Upper lobe of left lung (tissue), 6 donors: ENCODE measurements around the gene JUP. TPM values are rescaled to one million over a fixed set of nuclear protein-coding genes. Genes with fewer than 3 reads are reported as not detected.

Experiments used
- ATAC-seq, 2 donors: fragments of 200-7000 bp; cut with Tn5 transposase; one replicate each; pipeline ENCODE4 v1.9.1; 2022; ENCODE audit warnings: mild to moderate bottlenecking in 2 of 2, moderate library complexity in 2 of 2; ENCODE audit not compliant: low FRiP score in 2 of 2
- DNase-seq, 2 donors: peaks; one replicate each; pipeline ENCODE4 v3.0.0-alpha.2; 2019 to 2020
- H3K27ac ChIP-seq, 4 donors: fragments of 200-600 bp; sonication (generic); one replicate each; pipeline ENCODE4 v1.5.1; 2016 to 2019
- H3K27me3 ChIP-seq, 4 donors: fragments of 200-600 bp; sonication (generic); one replicate each; pipeline ENCODE4 v1.5.1; 2017 to 2019
- H3K36me3 ChIP-seq, 4 donors: fragments of 200-600 bp; sonication (generic); one replicate each; pipeline ENCODE4 v1.5.1; 2016 to 2019
- H3K4me1 ChIP-seq, 4 donors: fragments of 200-600 bp; sonication (generic); one replicate each; pipeline ENCODE4 v1.5.1; 2018 to 2019
- H3K4me3 ChIP-seq, 4 donors: fragments of 200-600 bp; sonication (generic); one replicate each; pipeline ENCODE4 v1.5.1; 2017 to 2019; ENCODE audit warnings: mild to moderate bottlenecking in 2 of 4, moderate library complexity in 1 of 4
- H3K9me3 ChIP-seq, 4 donors: fragments of 200-600 bp; sonication (generic); one replicate each; pipeline ENCODE4 v1.5.1; 2018 to 2019
- CTCF ChIP-seq, 6 experiments: fragments of 450-650 bp in 4 of 6; fragments of 200-600 bp in 2 of 6; sonication (generic) in 2 of 6; IDR thresholded peaks; one replicate each; pipeline ENCODE4 v1.5.1; 2016 to 2019; ENCODE audit warnings: antibody characterized with exemption in 6 of 6
- EP300 ChIP-seq, 4 donors: sonication (generic); formaldehyde crosslinking; IDR thresholded peaks; one replicate each; pipeline ENCODE4 v1.5.1; 2017; ENCODE audit warnings: antibody characterized with exemption in 4 of 4, control low read depth in 2 of 4
- POLR2A ChIP-seq, 4 donors: fragments of 450-650 bp; IDR thresholded peaks; one replicate each; pipeline ENCODE4 v1.5.1; 2016 to 2017; ENCODE audit warnings: antibody characterized with exemption in 4 of 4, mild to moderate bottlenecking in 2 of 4
- POLR2AphosphoS5 ChIP-seq, 2 donors: sonication (generic); formaldehyde crosslinking; IDR thresholded peaks; one replicate each; pipeline ENCODE4 v1.5.1; 2017; ENCODE audit warnings: antibody characterized with exemption in 2 of 2
- WGBS, 2 donors: methylation state at CpG; one replicate each; pipeline ENCODE4 v1.1.5; 2017 to 2018; 5-methylcytosine and 5-hydroxymethylcytosine counted together
- total RNA-seq, 6 donors: library from RNA; depleted of rRNA in 4 of 6; stranded (reverse); fragments of >200 nt in 4 of 6; gene quantifications; one replicate each; pipeline versions ENCODE4 v1.1.0 to v1.2.1, GENCODE V29; 2016 to 2021
- donor health status: DM: no; HTN: no; CAD: no; lungs with moderate emphysema.
- donor health status: DM: no; HTN: yes; CAD: no; lungs with severe emphysema.

JUP gene
- total RNA-seq, 6 donors from 2014 or later, result 120 to 241 (median 143) TPM

GRCh38 chr17:41806685-41807445 lies 20.4 kb upstream of the JUP start:
- Histone ChIP-seq H3K27me3 (peaks cover 0 to 1% (median 0%) of the 10 kb centered on the region in 4 donors), H3K9me3 (no peaks in the 10 kb centered on the region), H3K36me3 (peaks cover 0 to 4% (median 0%) of the 10 kb centered on the region in 4 donors), H3K4me3 (no peak overlapping the region), H3K27ac (no peak overlapping the region), H3K4me1 (peaks cover 15 to 23% (median 20%) of the 10 kb centered on the region in 4 donors)
- ATAC-seq (no peak), DNase-seq (no peak)
- no peak for TF ChIP-seq POLR2AphosphoS5 (IDR thresholded peaks at IDR 0.05)
- TF ChIP-seq EP300 (IDR thresholded peaks at IDR 0.05), result no peak
- TF ChIP-seq CTCF (IDR thresholded peaks at IDR 0.05), result no peak
- TF ChIP-seq POLR2A (IDR thresholded peaks at IDR 0.05), result no peak
- WGBS, 2 donors, result 90 to 91% methylated on average over 4 to 8 of the region's 8 CpGs

- Histone ChIP-seq H3K27ac (no peak overlapping the region), H3K4me3 (no peak overlapping the region), H3K27me3 (no peaks in the 10 kb centered on the region), H3K36me3 (peaks cover 0 to 4% (median 0%) of the 10 kb centered on the region in 4 donors), H3K4me1 (peaks cover 6 to 19% (median 11%) of the 10 kb centered on the region in 4 donors), H3K9me3 (no peaks in the 10 kb centered on the region)
- ATAC-seq, result no peak
- WGBS, 2 donors, result 57 to 80% methylated on average over 13 to 23 of the region's 24 CpGs
- no peak for TF ChIP-seq EP300 (IDR thresholded peaks at IDR 0.05)
- DNase-seq, result no peak
Measured at GRCh38 chr17:41803049-41804020, 16.8 kb upstream of the JUP start.

- peak overlapping the region in 2 of 4 donors; percentile 6 to 17 for H3K4me3 ChIP-seq
Measured at GRCh38 chr17:41801374-41802271, 15.1 kb upstream of the JUP start.

GRCh38 chr17:41800601-41801373 lies 14.3 kb upstream of the JUP start:
- Histone ChIP-seq H3K27ac (peak overlapping the region in 2 of 4 donors; percentile 52 to 59), H3K36me3 (no peaks in the 10 kb centered on the region), H3K27me3 (no peaks in the 10 kb centered on the region), H3K4me1 (peaks cover 6 to 19% (median 11%) of the 10 kb centered on the region in 4 donors), H3K4me3 (peak overlapping the region in 1 of 4 donors; percentile 17), H3K9me3 (no peaks in the 10 kb centered on the region)
- ATAC-seq (peak; percentile 61 to 82), DNase-seq (peak; percentile 78 to 80)
- TF ChIP-seq POLR2AphosphoS5 (IDR thresholded peaks at IDR 0.05) (peak in 1 of 2 donors; percentile 25), POLR2A (IDR thresholded peaks at IDR 0.05) (no peak)
- 45 to 55% methylated on average over 13 to 16 of the region's 18 CpGs for WGBS, 2 donors

More at GRCh38 chr17:41801374-41802271, 15.1 kb upstream of the JUP start:
- Histone ChIP-seq H3K27me3 (no peaks in the 10 kb centered on the region), H3K36me3 (no peaks in the 10 kb centered on the region), H3K4me1 (peaks cover 6 to 19% (median 11%) of the 10 kb centered on the region in 4 donors), H3K27ac (peak overlapping the region in 2 of 4 donors; percentile 52 to 59), H3K9me3 (no peaks in the 10 kb centered on the region)
- 15 to 18% methylated on average over 10 to 12 of the region's 14 CpGs for WGBS, 2 donors
- ATAC-seq, result peak; percentile 89 to 90
- TF ChIP-seq POLR2AphosphoS5 (IDR thresholded peaks at IDR 0.05) (peak in 1 of 2 donors; percentile 16), EP300 (IDR thresholded peaks at IDR 0.05) (no peak), CTCF (IDR thresholded peaks at IDR 0.05) (peak; percentile 93 to 96 (median 94)), POLR2A (IDR thresholded peaks at IDR 0.05) (no peak)
- DNase-seq, result peak in 1 of 2 donors; percentile 82

GRCh38 chr17:41799366-41799765 lies 12.9 kb upstream of the JUP start:
- Histone ChIP-seq H3K4me3 (no peak overlapping the region), H3K4me1 (peaks cover 6 to 22% (median 12%) of the 10 kb centered on the region in 4 donors), H3K27ac (no peak overlapping the region), H3K36me3 (no peaks in the 10 kb centered on the region), H3K27me3 (no peaks in the 10 kb centered on the region), H3K9me3 (no peaks in the 10 kb centered on the region)
- DNase-seq (no peak), ATAC-seq (no peak)
- TF ChIP-seq CTCF (IDR thresholded peaks at IDR 0.05), result no peak
- TF ChIP-seq POLR2A (IDR thresholded peaks at IDR 0.05), result no peak
- TF ChIP-seq POLR2AphosphoS5 (IDR thresholded peaks at IDR 0.05), result no peak
- TF ChIP-seq EP300 (IDR thresholded peaks at IDR 0.05), result no peak
- WGBS, 2 donors, result 85 to 97% methylated on average over 8 of the region's 8 CpGs
